HG02623 (cell line): ENCODE data around the gene CDKN2AIPNL.
A peak's percentile ranks its signal among the peaks of the same experiment; 100 is the strongest.
"Not testable (repeated sequence)": the region's sequence is repeated elsewhere in the genome, so short reads cannot be mapped to it uniquely, and the experiment has no call there.

Experiments used
- ATAC-seq: cut with Tn5 transposase; IDR thresholded peaks from one replicate; pipeline ENCODE4 v1.9.1; 2021; ENCODE audit warnings: moderate library complexity; ENCODE audit not compliant: unreplicated experiment

Gene CDKN2AIPNL

GRCh38 chr5:134438721-134439123 lies 27.0 kb upstream of the CDKN2AIPNL start:
- no peak for ATAC-seq

- no peak for ATAC-seq
Observed at GRCh38 chr5:134437847-134438581, 26.3 kb upstream of the CDKN2AIPNL start.

GRCh38 chr5:134437340-134437846 lies 25.7 kb upstream of the CDKN2AIPNL start:
- no peak for ATAC-seq

- ATAC-seq = peak; percentile 72
Observed at GRCh38 chr5:134436523-134437339, 25.1 kb upstream of the CDKN2AIPNL start.

GRCh38 chr5:134435560-134435959 lies 23.9 kb upstream of the CDKN2AIPNL start:
- no peak for ATAC-seq

- ATAC-seq = no peak
Observed at GRCh38 chr5:134432677-134433359, 21.1 kb upstream of the CDKN2AIPNL start.

GRCh38 chr5:134432174-134432573 lies 20.5 kb upstream of the CDKN2AIPNL start:
- ATAC-seq = no peak

GRCh38 chr5:134430001-134430569 lies 18.4 kb upstream of the CDKN2AIPNL start:
- no peak for ATAC-seq

GRCh38 chr5:134427540-134428041 lies 15.9 kb upstream of the CDKN2AIPNL start:
- no peak for ATAC-seq

- no peak for ATAC-seq
Observed at GRCh38 chr5:134426361-134426760, 14.7 kb upstream of the CDKN2AIPNL start.

GRCh38 chr5:134423376-134423775 lies 11.7 kb upstream of the CDKN2AIPNL start:
- no peak for ATAC-seq

- no peak for ATAC-seq
Observed at GRCh38 chr5:134422791-134423365, 11.2 kb upstream of the CDKN2AIPNL start.

- not testable (repeated sequence) for ATAC-seq
Observed at GRCh38 chr5:134421038-134421437, 9.4 kb upstream of the CDKN2AIPNL start.

- no peak for ATAC-seq
Observed at GRCh38 chr5:134420343-134420742, 8.7 kb upstream of the CDKN2AIPNL start.

- no peak for ATAC-seq
Observed at GRCh38 chr5:134418958-134419357, 7.3 kb upstream of the CDKN2AIPNL start.

GRCh38 chr5:134417707-134418106 lies 6.0 kb upstream of the CDKN2AIPNL start:
- no peak for ATAC-seq

- no peak for ATAC-seq
Observed at GRCh38 chr5:134413046-134413445, 1.4 kb upstream of the CDKN2AIPNL start.

GRCh38 chr5:134411228-134411545 lies 494 bp downstream of the CDKN2AIPNL start:
- no peak for ATAC-seq

- no peak for ATAC-seq
Observed at GRCh38 chr5:134410822-134411221, 859 bp downstream of the CDKN2AIPNL start.

GRCh38 chr5:134409321-134409720 lies 2.4 kb downstream of the CDKN2AIPNL start:
- no peak for ATAC-seq

GRCh38 chr5:134406390-134406789 lies 5.3 kb downstream of the CDKN2AIPNL start:
- no peak for ATAC-seq
